Hematopoietic multipotent progenitor cell treated with erythropoietin and hydrocortisone succinate and interleukin-3 and kit ligand, for 8 days (in vitro differentiated cells): ENCODE data around the gene UBE2J2.

Experiments used
- DNase-seq: peaks from one replicate; pipeline ENCODE4 v3.0.0-alpha.2; 2015

UBE2J2 gene

GRCh38 chr1:1223891-1224290 lies 49.8 kb downstream of the UBE2J2 start:
- DNase-seq: no peak

- DNase-seq: no peak
Measured at GRCh38 chr1:1223321-1223720, 50.3 kb downstream of the UBE2J2 start.

GRCh38 chr1:1222575-1223225 lies 51.0 kb downstream of the UBE2J2 start:
- no peak for DNase-seq

DNA sequence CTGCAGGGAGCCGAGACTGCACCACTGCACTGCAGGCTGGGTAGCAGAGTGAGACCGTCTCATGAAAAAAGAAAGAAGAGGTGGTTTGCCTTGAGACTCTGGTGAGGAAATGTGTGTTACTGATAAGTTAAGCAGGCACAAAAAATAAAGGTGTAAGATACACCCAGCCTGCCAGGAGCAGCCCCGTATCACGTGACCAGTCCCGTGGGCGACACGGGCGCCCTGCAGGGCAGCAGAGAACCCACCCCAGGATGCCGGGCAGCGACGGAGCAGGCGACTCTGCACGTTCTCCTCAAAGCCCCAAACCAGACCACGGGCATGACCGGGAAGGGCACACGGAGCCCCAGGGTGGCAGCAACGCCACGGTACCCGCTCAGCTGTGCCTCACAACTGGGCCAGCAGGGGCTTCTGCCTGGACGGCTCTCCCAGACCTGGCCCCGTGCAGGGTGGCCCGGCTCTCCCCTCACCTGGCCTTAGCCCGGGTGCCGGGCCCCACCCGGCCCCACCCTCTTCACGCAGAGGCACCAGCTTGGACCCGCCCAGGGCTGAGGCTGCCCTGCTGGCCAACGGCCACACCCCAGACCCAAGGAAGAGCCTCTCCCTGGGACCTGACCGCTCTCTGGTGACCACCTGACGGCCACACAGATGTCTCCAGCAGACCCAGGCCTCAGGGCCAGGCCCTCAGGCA lies 51.6 kb downstream of the UBE2J2 start:
- DNase-seq: peak; percentile 25

- DNase-seq: no peak
Measured at GRCh38 chr1:1220197-1220596, 53.5 kb downstream of the UBE2J2 start.

- no peak for DNase-seq
Measured at GRCh38 chr1:1219341-1219740, 54.3 kb downstream of the UBE2J2 start.

GRCh38 chr1:1218524-1219200 lies 55.0 kb downstream of the UBE2J2 start:
- DNase-seq: no peak

DNA sequence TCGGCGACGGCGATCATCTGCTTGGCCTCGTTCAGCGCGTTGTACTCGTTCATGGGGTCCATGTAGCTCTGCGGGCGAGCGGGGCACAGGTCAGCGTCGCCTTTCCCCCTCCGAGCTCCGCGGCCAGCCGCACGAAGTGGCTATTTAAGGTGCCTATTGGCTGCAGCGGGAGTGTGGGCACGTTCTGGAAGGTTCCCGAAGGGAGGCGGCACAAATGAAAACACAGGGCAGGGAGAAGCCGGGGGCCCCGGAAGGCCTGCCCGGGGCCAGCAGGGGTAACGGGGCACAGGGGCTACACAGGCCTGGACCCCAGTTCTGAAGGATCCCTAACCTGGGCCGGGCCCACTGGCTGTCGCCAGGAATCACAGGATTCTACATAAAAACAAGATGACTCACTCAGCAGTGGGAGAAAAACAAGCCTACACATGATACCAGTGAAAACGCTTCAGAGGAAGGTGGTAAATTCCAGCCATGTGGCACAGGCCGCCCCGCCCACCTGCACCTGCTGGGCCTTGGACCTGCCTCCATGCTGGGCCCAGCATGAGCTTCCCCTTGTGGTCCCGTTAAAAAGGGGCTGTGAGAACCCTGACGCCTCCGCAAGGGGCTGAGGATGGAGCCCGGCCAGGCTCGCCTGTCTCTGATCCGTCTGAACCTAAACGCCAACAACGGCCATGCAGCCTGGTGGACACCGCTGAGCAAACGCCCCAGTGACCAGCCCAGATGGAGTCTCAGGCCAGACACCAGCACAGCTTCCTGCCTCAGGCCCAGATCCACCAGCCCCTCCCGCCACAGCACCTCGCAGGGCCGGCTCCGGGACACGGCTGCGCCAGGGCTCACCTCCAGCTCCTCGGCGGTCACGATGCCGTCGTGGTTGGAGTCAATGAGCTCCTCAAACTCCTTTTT lies 55.8 kb downstream of the UBE2J2 start:
- no peak for DNase-seq

DNA sequence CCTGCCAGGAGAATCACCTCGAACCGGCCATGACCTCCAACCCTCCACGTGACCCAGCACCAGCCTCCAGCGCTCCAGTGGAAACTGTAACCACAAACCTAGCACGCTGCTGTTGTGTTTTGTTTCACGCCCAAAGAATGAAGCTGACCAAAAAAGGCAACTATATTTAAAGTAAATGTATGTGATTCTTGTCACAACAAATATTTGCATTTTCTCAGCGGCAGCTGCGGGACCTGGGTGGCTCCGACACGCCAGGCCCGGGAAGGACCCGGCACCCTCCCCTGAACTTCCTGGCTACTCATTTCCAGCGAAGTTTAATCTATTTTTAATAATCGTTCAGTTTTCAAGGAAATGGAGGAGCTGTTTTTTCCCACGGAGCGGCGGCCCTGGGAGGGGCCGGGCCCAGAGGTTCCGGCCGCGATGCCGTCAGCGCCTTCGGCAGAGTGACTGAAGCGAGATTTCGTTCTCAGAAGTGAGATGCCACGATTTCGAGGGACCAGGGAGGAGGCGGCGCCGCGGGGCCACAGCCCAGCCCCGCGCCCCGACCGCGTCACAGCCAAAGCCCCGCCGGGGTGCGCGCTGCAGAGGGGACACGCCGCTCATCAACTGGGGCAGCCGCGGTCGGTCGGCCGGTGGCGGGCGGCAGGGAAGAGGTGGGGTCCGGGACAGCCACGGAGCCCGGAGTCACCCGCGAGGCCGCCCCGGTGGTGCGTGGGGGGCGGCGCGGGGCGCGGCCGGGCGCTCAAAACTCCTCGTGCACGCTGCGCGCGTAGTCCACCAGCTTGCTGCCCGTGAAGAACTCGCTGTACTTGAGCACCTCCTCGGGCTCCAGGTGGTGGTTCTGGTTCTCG lies 56.7 kb downstream of the UBE2J2 start:
- DNase-seq: no peak

- no peak for DNase-seq
Measured at GRCh38 chr1:1215881-1216605, 57.6 kb downstream of the UBE2J2 start.

DNA sequence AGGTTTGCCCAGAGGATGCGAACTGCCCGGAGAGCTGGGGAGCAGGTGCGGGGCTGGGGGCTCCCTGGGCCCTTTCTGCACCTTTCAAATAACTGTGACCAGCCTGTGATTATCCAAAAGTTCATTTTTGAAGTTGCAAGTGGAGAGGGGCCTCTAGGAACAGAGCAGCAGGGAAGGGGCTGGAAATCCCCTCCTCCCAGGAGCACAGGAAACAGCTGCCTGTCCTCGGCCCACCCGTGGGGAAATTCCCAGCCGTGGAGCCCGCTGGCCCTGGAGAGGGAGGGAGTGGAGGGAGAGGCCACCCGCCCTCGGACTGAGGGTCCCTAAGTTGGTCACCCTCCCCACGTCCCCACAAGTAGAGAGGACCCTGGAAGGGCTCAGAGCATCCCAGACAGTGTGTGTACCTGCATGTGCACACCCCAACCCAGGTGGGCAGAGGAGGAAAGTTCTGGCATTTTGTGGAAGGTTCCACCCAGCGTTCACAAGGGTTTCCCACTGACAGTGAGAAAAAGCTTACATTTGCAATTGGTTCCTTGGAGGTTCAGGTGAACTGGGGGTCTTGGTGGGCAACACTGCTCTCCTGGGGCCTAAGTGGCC lies 58.5 kb downstream of the UBE2J2 start:
- no peak for DNase-seq

DNA sequence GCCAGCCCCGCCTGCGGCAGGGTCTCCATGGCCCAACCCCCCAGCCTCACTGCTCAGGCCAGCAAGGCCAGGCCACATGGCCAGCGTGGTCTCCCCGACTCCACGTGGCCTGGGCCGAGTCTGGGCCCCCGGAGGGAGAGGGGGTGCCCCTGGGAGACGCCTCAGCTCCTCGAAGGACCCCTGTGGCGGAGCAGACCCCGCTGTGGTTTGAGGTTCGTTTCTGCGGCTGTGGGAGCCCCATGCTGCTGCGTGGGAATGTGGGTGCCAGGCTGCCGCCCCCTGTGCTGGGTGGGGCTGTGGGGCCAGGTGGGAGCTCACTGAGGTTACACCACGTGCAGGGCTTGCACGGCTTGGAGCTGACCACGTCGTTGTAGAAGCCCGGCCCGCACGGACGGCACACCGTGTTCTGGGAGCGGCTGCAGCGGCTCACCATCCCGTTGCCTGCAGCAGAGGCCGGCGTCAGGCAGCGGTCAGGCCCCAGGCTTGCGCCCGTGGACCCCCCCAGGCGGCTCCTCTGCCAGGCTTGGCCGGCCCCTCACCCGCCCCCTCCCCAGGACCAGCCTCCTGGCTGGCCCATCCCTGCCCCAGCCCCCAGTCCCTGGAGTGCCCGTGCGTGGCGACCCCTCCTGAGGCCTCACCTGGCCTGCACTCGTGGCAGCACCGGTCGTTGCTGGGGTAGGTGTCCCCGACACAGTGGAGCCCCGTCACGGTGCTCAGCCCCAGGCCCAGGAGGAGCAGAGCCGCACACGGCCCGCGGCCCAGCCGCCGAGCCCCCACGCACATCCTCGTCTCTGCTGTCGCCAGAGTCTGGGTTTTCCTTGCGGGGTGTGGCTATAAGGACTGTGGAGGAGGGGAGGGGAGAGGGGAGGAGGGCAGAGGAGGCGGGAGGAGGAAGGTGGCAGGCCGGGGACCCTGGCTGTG lies 60.0 kb downstream of the UBE2J2 start, which contains the start of gene TNFRSF4:
TSS of gene TNFRSF4 (minus strand) at position 809 of the 921 bp plus-strand sequence. CDS start at position 783, 26 bp downstream.
- no peak for DNase-seq

DNA sequence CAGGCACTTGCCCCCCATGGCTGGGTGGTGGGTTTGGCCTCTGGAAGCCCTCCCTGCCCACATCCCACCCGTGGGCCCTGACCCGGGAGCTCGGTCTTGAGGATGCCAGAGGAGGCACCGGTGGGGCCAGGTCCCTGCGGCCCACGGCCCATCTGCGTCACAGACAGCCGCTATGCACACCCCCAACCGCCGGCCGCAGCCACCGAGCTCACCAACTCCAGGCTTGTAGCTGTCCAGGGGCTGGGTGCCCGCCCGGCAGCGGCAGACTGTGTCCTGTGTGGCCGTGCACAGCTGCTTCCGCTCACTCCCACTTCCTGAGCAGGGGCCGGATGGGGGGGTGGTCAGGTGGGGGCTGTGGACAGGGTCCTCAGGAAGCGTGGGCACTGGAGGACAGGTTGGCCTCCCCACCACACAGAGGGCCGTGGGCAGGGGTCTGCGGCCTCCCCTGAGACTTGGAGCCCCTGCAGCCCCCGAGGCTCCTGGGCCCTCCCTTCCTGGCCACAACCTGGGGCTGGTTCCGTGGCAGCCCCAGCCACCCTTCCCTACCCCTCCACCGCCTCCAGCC lies 60.8 kb downstream of the UBE2J2 start:
- DNase-seq: peak; percentile 16

- DNase-seq: no peak
Measured at GRCh38 chr1:1211541-1212441, 61.9 kb downstream of the UBE2J2 start.

DNA sequence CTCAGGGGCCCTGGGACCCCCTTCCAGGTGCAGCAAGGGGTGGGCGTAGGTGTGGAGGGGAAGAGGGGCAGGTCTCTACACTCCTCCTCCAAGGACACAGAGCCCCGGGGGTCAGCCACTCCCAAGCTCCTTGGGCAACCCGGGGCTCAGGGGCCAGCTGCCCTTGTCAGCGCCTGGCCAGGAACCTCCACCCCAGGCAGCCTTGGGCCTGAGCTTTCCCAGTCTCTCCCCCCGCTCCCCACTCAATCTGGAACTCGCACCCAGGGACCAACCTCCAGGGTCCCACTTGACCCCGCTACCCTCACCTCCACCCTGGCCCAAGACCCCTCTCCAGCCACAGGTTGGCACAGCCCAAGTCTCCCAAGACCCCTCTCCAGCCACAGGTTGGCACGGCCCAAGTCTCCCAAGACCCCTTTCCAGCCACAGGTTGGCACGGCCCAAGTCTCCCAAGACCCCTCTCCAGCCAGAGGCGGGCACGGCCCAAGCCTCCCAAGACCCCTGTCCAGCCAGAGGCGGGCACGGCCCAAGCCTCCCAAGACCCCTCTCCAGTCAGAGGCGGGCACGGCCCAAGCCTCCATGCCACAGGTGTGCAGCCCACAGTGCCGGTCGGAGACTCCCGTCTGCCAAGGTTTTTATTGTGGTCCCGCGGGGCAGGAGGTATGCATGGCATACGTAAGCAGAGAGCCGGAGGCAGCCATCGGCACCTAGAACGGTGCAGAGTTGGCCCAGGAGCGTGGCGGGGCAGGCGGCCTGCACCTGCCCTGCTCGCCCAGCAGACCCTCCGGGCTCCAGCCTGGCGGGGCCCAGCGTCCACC lies 62.7 kb downstream of the UBE2J2 start:
- DNase-seq: no peak

GRCh38 chr1:1208713-1209433 lies 64.8 kb downstream of the UBE2J2 start:
- DNase-seq: no peak

DNA sequence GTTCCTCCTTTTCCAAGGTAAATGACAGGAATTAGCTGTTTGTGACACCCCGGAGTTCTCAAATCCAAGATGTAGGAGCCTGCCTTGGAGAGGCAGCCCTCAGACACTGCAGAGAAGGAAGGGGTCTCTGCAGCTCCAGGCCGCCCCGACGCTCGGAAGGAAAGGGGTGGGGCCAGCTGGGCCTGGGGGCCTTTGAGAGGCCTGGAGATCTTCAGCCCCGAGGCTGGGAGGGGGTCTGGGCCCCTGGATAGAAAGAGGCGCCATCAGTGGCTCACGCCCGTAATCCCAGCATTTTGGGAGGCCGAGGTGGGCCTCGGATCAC lies 66.1 kb downstream of the UBE2J2 start:
- DNase-seq: no peak
